ENCODE data around the gene PSTPIP1.

- TF ChIP-seq POLR2AphosphoS5 (IDR thresholded peaks at IDR 0.05) (no peak), EP300 (IDR thresholded peaks at IDR 0.05) (no peak), CTCF (IDR thresholded peaks at IDR 0.05) (no peak)
Measured at GRCh38 chr15:77010857-77011256, 15.9 kb downstream of the PSTPIP1 start.
